NOMO-1 (cell line): ENCODE data around the gene HMGB1.

Source experiments
- DNase-seq, 2 experiments: peaks; one replicate each; lab custom pipeline; 2025; ENCODE audit not compliant: unreplicated experiment in 2 of 2; lab: John Stamatoyannopoulos, UW

HMGB1 gene

GRCh38 chr13:30435911-30436451 lies 29.8 kb downstream of the HMGB1 start:
- no peak for DNase-seq

- DNase-seq, result no peak
Observed at GRCh38 chr13:30431269-30431940, 34.3 kb downstream of the HMGB1 start.

- peak in 1 of 2 experiments; percentile 72 for DNase-seq
Observed at GRCh38 chr13:30429721-30430694, 35.7 kb downstream of the HMGB1 start.

- DNase-seq, result no peak
Observed at GRCh38 chr13:30429235-30429634, 36.5 kb downstream of the HMGB1 start.

GRCh38 chr13:30423891-30424290 lies 41.8 kb downstream of the HMGB1 start:
- no peak for DNase-seq

GRCh38 chr13:30422054-30422839 lies 43.5 kb downstream of the HMGB1 start, which contains the start of gene UBE2L5:
Gene UBE2L5 (plus strand): TSS chr13:30422493. CDS start chr13:30427991, 5,498 bp downstream.
- peak; percentile 58 to 68 for DNase-seq

- DNase-seq, result peak; percentile 52 to 66
Observed at GRCh38 chr13:30421093-30422053, 44.4 kb downstream of the HMGB1 start.

GRCh38 chr13:30418717-30419459 lies 46.8 kb downstream of the HMGB1 start:
- no peak for DNase-seq

- no peak for DNase-seq
Observed at GRCh38 chr13:30418075-30418716, 47.5 kb downstream of the HMGB1 start.

GRCh38 chr13:30416471-30416870 lies 49.3 kb downstream of the HMGB1 start:
- no peak for DNase-seq

GRCh38 chr13:30415430-30416030 lies 50.2 kb downstream of the HMGB1 start:
- no peak for DNase-seq

- peak; percentile 44 to 65 for DNase-seq
Observed at GRCh38 chr13:30413842-30414241, 51.9 kb downstream of the HMGB1 start.

- no peak for DNase-seq
Observed at GRCh38 chr13:30412346-30412745, 53.4 kb downstream of the HMGB1 start.

- no peak for DNase-seq
Observed at GRCh38 chr13:30410705-30411125, 55.0 kb downstream of the HMGB1 start.

GRCh38 chr13:30409886-30410704 lies 55.6 kb downstream of the HMGB1 start:
- DNase-seq, result no peak

GRCh38 chr13:30408319-30409101 lies 57.2 kb downstream of the HMGB1 start:
- DNase-seq, result peak; percentile 92 to 95
